CD1c-positive myeloid dendritic cell (primary cell): ENCODE data around the gene TNFRSF1A.
"Not testable (repeated sequence)": the region's sequence is repeated elsewhere in the genome, so short reads cannot be mapped to it uniquely, and the experiment has no call there.

Source experiments
- DNase-seq: peaks from one replicate; pipeline ENCODE4 v3.0.0-alpha.2; 2016; ENCODE audit errors: extremely low spot score

Gene TNFRSF1A

GRCh38 chr12:6306151-6306550 is 35.7 kb downstream of the TNFRSF1A start:
- no peak for DNase-seq

GRCh38 chr12:6303071-6303470 is 38.8 kb downstream of the TNFRSF1A start:
- DNase-seq = no peak

- no peak for DNase-seq
Measured at GRCh38 chr12:6302621-6303020, 39.3 kb downstream of the TNFRSF1A start.

DNA sequence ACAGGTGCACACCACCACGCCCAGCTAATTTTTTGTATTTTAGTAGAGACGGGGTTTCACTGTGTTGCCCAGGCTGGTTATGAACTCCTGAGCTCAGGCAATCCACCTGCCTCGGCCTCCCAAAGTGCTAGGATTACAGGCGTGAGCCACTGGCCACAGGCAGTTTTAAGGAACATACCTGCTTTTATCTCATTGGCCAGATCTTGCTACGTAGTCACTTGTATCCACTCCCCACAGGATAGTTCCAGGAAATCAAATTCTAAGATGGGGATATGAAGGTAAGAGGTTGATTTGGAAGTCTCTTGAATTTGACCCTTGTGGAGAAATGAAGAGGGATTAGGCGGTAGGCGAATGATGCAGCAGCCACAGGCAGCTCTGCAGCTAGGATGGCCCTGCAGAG is 40.2 kb downstream of the TNFRSF1A start:
- DNase-seq = no peak

DNA sequence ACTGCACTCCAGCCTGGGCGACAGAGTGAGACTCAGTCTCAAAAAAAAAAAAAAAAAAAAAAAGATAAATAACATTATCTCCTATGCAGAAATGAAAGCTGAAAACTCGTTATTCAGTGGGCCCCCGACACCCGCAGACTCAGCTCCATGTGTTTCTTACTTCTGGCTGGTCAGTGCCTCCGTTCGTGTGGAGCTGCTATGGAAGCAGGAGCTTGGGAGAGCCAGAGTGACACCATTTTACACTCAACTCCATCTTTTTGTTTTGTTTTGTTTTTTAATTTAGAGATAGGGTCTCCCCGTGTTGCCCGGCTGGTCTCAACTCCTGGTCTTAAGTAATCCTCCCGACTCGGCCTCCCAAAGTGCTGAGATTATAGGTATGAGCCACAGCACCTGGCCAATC is 44.7 kb downstream of the TNFRSF1A start:
- no peak for DNase-seq

- DNase-seq = peak; percentile 45
Measured at GRCh38 chr12:6295094-6295811, 46.6 kb downstream of the TNFRSF1A start.

- no peak for DNase-seq
Measured at GRCh38 chr12:6294156-6295093, 47.5 kb downstream of the TNFRSF1A start.

- DNase-seq = no peak
Measured at GRCh38 chr12:6292606-6293005, 49.3 kb downstream of the TNFRSF1A start.

DNA sequence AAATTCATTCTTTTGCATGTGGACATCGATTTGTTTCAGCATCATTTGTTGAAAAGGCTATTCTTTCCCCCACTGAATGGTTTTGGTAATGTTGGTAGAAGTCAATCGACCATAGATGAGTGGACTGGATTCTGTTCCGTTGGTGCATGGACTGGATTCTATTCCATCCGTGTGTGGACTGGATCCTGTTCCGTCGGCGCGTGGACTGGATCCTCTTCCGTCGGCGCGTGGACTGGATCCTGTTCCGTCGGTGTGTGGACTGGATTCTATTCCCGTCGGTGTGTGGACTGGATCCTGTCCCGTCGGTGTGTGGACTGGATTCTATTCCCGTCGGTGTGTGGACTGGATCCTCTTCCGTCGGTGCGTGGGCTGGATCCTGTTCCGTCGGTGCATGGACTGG is 52.0 kb downstream of the TNFRSF1A start:
- DNase-seq = not testable (repeated sequence)

- not testable (repeated sequence) for DNase-seq
Measured at GRCh38 chr12:6289081-6289480, 52.8 kb downstream of the TNFRSF1A start.

GRCh38 chr12:6288235-6288634 is 53.6 kb downstream of the TNFRSF1A start:
- DNase-seq = no peak

DNA sequence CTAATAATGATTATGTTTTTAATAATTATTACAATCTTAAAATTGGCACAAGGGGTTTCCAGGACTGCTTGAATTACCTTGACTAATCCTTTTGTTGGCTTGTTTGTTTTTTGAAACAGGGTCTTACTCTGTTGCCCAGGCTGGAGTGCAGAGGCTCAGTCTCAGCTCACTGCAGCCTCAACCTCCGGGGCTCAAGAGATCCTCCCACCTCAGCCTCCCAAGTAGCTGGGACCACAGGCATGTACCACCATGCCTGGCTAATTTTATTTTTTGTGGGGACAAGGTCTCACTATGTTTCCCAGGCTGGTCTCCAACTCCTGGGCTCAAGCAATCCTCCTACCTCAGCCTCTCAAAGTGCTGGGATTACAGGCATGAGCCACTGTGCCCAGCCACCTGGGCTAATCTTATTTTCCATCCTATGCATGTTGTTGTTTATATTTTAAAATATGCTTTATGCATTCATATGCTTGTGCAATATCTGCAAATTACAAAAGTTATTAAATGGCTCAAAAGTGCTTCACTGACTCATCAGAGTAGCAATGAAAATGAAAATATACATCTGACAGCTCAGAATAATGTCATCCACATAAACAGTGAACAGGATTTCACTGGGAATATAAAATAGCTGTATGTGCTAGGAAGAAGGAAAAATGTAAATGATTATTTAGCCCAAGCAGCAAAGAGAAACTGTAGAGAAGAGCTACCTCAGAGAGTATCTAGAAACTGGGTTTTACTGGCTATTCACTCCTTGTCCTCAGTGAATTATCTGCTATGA is 56.2 kb downstream of the TNFRSF1A start:
- no peak for DNase-seq

- DNase-seq = peak; percentile 77
Measured at GRCh38 chr12:6285063-6285477, 56.8 kb downstream of the TNFRSF1A start.

GRCh38 chr12:6284273-6284672 is 57.6 kb downstream of the TNFRSF1A start:
- no peak for DNase-seq

DNA sequence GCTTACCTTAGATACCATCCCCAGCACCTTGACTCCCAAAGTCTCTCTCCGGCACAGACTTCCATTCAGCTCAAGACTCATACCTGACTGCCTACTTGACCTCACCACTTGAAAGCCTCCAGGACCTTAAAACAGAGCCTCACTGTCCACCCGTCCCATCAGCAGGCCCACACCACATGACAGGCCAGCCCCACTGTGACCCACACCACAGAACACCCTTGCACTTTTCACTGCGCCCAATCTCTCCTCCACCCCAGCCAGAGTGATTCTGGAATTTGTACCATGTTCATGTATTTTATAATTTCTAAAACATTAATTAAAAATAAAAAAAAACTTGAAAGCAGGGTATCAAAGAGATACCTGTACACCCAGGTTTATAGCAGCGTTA is 59.4 kb downstream of the TNFRSF1A start:
- no peak for DNase-seq

DNA sequence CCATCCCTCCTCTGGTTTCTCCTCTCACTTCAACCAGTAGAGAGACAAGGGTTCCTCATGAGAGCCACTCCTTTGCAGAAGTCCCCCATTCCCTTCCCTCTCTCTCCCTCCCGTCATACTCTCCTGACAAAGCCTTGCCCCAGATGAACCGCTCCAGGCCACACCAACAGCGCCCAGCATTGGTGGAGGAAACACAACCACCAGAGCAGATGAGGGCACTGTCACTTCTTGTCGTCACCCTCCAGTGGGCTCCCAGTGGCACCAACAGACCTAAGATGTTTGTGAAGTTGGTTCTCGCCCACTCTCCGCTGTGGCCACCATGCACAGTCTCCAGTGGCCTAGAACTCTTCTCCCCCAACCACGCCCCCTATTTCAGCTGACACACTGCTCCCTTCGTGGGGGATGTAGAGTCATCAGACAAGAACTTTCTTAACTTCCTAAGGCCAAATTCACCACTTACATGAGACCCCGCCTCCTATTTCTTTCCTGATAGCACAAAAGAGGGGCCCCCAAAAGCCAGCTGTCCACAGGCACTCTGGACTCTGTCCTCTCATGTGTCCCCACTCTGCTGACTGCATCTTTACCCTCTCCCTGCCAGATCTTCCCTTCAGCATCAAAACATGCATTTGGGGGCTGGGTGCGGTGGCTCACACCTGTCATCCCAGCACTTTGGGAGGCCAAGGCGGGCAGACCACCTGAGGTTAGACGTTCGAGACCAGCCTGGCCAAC is 60.6 kb downstream of the TNFRSF1A start:
- no peak for DNase-seq

DNA sequence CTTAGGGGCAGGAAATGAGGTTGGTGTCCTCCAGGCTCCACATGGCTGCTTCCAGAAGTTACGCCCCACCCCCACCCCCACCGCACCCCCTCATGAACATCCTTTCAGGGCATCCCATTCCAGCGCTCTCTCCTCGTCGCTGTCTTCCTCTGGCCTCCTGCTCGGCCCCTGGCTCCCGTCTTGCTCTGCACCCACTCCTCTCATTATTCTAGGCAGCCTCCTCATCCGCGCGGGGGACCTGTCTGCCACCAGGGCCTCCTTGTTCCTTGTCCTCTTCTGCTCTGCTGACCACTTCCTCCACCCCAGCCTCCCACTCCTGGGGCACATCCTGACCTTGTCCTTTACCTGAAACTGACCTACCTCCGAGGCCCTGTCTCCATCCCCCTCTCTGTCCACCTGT is 61.2 kb downstream of the TNFRSF1A start:
- DNase-seq = no peak

- DNase-seq = no peak
Measured at GRCh38 chr12:6280053-6280469, 61.8 kb downstream of the TNFRSF1A start.

- no peak for DNase-seq
Measured at GRCh38 chr12:6279631-6280030, 62.2 kb downstream of the TNFRSF1A start.

GRCh38 chr12:6279256-6279628 is 62.6 kb downstream of the TNFRSF1A start:
- DNase-seq = no peak
